Trophoblast cell (in vitro differentiated cells and primary cell): ENCODE measurements around the gene SNX20.

ENCODE experiments used
- DNase-seq, 2 donors: peaks; one replicate each; pipeline ENCODE4 v3.0.0-alpha.2; 2016
- H2AFZ ChIP-seq: 2 replicates; pipeline ENCODE4 v1.6.1; 2013; ENCODE audit warnings: low read length, moderate library complexity, mild to moderate bottlenecking; ENCODE audit not compliant: insufficient read depth, poor library complexity
- H2AK5ac ChIP-seq: 2 replicates; pipeline ENCODE4 v1.6.1; 2013; ENCODE audit warnings: mild to moderate bottlenecking, low read length
- H2BK120ac ChIP-seq: 2 replicates; pipeline ENCODE4 v1.6.1; 2013; ENCODE audit warnings: low read length, mild to moderate bottlenecking, moderate library complexity; ENCODE audit not compliant: insufficient read depth, poor library complexity
- H2BK12ac ChIP-seq: 2 replicates; pipeline ENCODE4 v1.6.1; 2013; ENCODE audit warnings: mild to moderate bottlenecking, low read length, moderate library complexity
- H2BK5ac ChIP-seq: 2 replicates; pipeline ENCODE4 v1.6.1; 2013; ENCODE audit warnings: low read length, low read depth, moderate library complexity, mild to moderate bottlenecking; ENCODE audit not compliant: poor library complexity
- H3K14ac ChIP-seq: 2 replicates; pipeline ENCODE4 v1.6.1; 2013; ENCODE audit warnings: mild to moderate bottlenecking, low read length
- H3K18ac ChIP-seq: 2 replicates; pipeline ENCODE4 v1.6.1; 2013; ENCODE audit warnings: mild to moderate bottlenecking, low read length
- H3K23ac ChIP-seq: 2 replicates; pipeline ENCODE4 v1.6.1; 2013; ENCODE audit warnings: low read length
- H3K27ac ChIP-seq: 2 replicates; pipeline ENCODE4 v1.5.1; 2013; ENCODE audit warnings: low read depth, mild to moderate bottlenecking, inconsistent platforms, low read length, moderate library complexity
- H3K27me3 ChIP-seq: 2 replicates; pipeline ENCODE4 v1.6.1; 2013; ENCODE audit warnings: inconsistent platforms, mild to moderate bottlenecking, low read length, moderate library complexity; ENCODE audit not compliant: insufficient read depth
- H3K36me3 ChIP-seq, 2 experiments: 1 replicate in 1 of 2; 2 replicates in 1 of 2; pipeline ENCODE4 v1.6.1; 2013; ENCODE audit warnings: low read length in 2 of 2, mild to moderate bottlenecking in 2 of 2, moderate library complexity in 1 of 2; ENCODE audit not compliant: insufficient read depth in 2 of 2, control insufficient read depth in 1 of 2
- H3K4ac ChIP-seq: 2 replicates; pipeline ENCODE4 v1.6.1; 2013; ENCODE audit warnings: low read depth, mild to moderate bottlenecking, low read length, moderate library complexity
- H3K4me1 ChIP-seq, 2 experiments: 1 replicate in 1 of 2; 2 replicates in 1 of 2; pipeline ENCODE4 v1.6.1; 2013; ENCODE audit warnings: low read length in 2 of 2, mild to moderate bottlenecking in 2 of 2, moderate library complexity in 1 of 2; ENCODE audit not compliant: insufficient read depth in 2 of 2, control insufficient read depth in 1 of 2
- H3K4me2 ChIP-seq: 2 replicates; pipeline ENCODE4 v1.6.1; 2013; ENCODE audit warnings: inconsistent platforms, mild to moderate bottlenecking, low read length, moderate library complexity
- H3K4me3 ChIP-seq: 2 replicates; pipeline ENCODE4 v1.5.1; 2013; ENCODE audit warnings: mild to moderate bottlenecking, low read depth, low read length, inconsistent platforms
- H3K79me1 ChIP-seq: one replicate; pipeline ENCODE4 v1.6.1; 2013; ENCODE audit warnings: low read length
- H3K79me2 ChIP-seq: 2 replicates; pipeline ENCODE4 v1.6.1; 2013; ENCODE audit warnings: low read length, mild to moderate bottlenecking; ENCODE audit not compliant: control insufficient read depth, insufficient read depth, poor library complexity
- H3K9ac ChIP-seq: 2 replicates; pipeline ENCODE4 v1.6.1; 2013; ENCODE audit warnings: mild to moderate bottlenecking, low read length
- H3K9me3 ChIP-seq: 2 replicates; pipeline ENCODE4 v1.6.1; 2013; ENCODE audit warnings: low read depth, mild to moderate bottlenecking, control low read depth, inconsistent platforms, low read length; ENCODE audit not compliant: insufficient read depth
- H4K12ac ChIP-seq: 2 replicates; pipeline ENCODE4 v1.6.1; 2013; ENCODE audit warnings: low read depth, mild to moderate bottlenecking, low read length, moderate library complexity
- H4K8ac ChIP-seq: 2 replicates; pipeline ENCODE4 v1.6.1; 2013; ENCODE audit warnings: low read depth, mild to moderate bottlenecking, low read length, moderate library complexity
- H4K91ac ChIP-seq: one replicate; pipeline ENCODE4 v1.6.1; 2013; ENCODE audit warnings: low read depth, mild to moderate bottlenecking, low read length, moderate library complexity
- WGBS: extraction: QIAGEN DNeasy Blood & Tissue Kit; methylation state at CpG from one replicate; pipeline ENCODE4 v1.1.7; 2013; ENCODE audit warnings: missing lambda C conversion rate; ENCODE audit not compliant: insufficient read length, insufficient coverage; ENCODE audit errors: extremely low coverage; 5-methylcytosine and 5-hydroxymethylcytosine counted together

Gene SNX20

GRCh38 chr16:50635505-50636392, 45.4 kb downstream of the SNX20 start:
- no peak overlapping the region for H3K27ac ChIP-seq
- H4K12ac ChIP-seq: no peak overlapping the region
- H3K4me2 ChIP-seq: no peak overlapping the region
- no CpG with 5 or more reads among the region's 17 CpGs for WGBS
- no peak overlapping the region for H2AK5ac ChIP-seq
- H4K8ac ChIP-seq: no peak overlapping the region
- H3K23ac ChIP-seq: no peak overlapping the region
- H3K9ac ChIP-seq: no peak overlapping the region
- H2AFZ ChIP-seq: no peak overlapping the region
- no peaks in the 10 kb centered on the region for H3K79me1 ChIP-seq
- no peak overlapping the region for H2BK12ac ChIP-seq
- no peaks in the 10 kb centered on the region for H3K27me3 ChIP-seq
- H3K14ac ChIP-seq: no peak overlapping the region
- no peak overlapping the region for H3K4me3 ChIP-seq
- no peak overlapping the region for H3K18ac ChIP-seq
- peaks cover 2 to 3% of the 10 kb centered on the region in 2 experiments for H3K36me3 ChIP-seq
- DNase-seq: no peak
- no peak overlapping the region for H2BK120ac ChIP-seq
- no peaks in the 10 kb centered on the region for H3K4me1 ChIP-seq
- H2BK5ac ChIP-seq: no peak overlapping the region
- H3K79me2 ChIP-seq: no peaks in the 10 kb centered on the region
- H3K9me3 ChIP-seq: no peaks in the 10 kb centered on the region
- no peak overlapping the region for H4K91ac ChIP-seq
- no peak overlapping the region for H3K4ac ChIP-seq

- Histone ChIP-seq H4K12ac (no peak overlapping the region), H3K4me2 (no peak overlapping the region), H3K4ac (no peak overlapping the region), H3K9ac (no peak overlapping the region), H2BK12ac (no peak overlapping the region), H3K4me3 (no peak overlapping the region), H2BK120ac (no peak overlapping the region), H4K91ac (no peak overlapping the region), H3K79me2 (no peaks in the 10 kb centered on the region), H3K36me3 (peaks cover 2 to 3% of the 10 kb centered on the region in 2 experiments), H3K4me1 (no peaks in the 10 kb centered on the region), H3K27me3 (no peaks in the 10 kb centered on the region), H2BK5ac (no peak overlapping the region), H3K18ac (no peak overlapping the region), H2AK5ac (no peak overlapping the region), H3K9me3 (no peaks in the 10 kb centered on the region), H3K14ac (no peak overlapping the region), H3K79me1 (no peaks in the 10 kb centered on the region), H3K23ac (no peak overlapping the region), H3K27ac (no peak overlapping the region), H4K8ac (no peak overlapping the region), H2AFZ (no peak overlapping the region)
- no peak for DNase-seq
- WGBS: no CpG with 5 or more reads among the region's 1 CpG
Measured at GRCh38 chr16:50634947-50635346, 46.2 kb downstream of the SNX20 start.

DNA sequence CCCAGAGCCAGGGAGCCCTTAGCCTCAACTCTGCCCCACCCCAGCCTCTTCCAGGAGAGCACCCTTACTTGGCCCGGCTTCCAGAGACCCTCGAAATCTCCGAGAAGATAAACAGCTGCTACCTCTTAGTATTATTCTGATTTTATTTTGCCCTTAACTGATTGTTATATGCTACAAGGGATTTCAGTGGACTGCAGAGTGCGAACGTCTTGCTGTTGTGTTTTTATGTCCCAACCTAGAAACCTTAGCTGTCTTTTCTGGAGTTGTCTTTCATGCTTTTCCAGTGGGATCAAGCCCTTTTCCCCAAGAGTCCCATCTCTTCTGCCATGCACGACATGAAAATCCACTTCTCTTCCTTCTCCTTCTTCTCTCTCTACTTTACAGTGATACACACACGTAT, 47.0 kb downstream of the SNX20 start:
- H2BK12ac ChIP-seq: no peak overlapping the region
- no peak overlapping the region for H4K91ac ChIP-seq
- no peak overlapping the region for H3K4me3 ChIP-seq
- H3K79me2 ChIP-seq: no peaks in the 10 kb centered on the region
- H2AK5ac ChIP-seq: no peak overlapping the region
- no peak overlapping the region for H2BK120ac ChIP-seq
- H3K9me3 ChIP-seq: no peaks in the 10 kb centered on the region
- DNase-seq: no peak
- H2AFZ ChIP-seq: no peak overlapping the region
- no peak overlapping the region for H3K23ac ChIP-seq
- H3K79me1 ChIP-seq: no peaks in the 10 kb centered on the region
- no peak overlapping the region for H3K9ac ChIP-seq
- H3K4ac ChIP-seq: no peak overlapping the region
- H3K4me1 ChIP-seq: no peaks in the 10 kb centered on the region
- no peaks in the 10 kb centered on the region for H3K27me3 ChIP-seq
- H4K8ac ChIP-seq: no peak overlapping the region
- no CpG with 5 or more reads among the region's 7 CpGs for WGBS
- H4K12ac ChIP-seq: no peak overlapping the region
- peaks cover 2 to 3% of the 10 kb centered on the region in 2 experiments for H3K36me3 ChIP-seq
- no peak overlapping the region for H3K14ac ChIP-seq
- no peak overlapping the region for H3K18ac ChIP-seq
- no peak overlapping the region for H3K4me2 ChIP-seq
- no peak overlapping the region for H2BK5ac ChIP-seq
- no peak overlapping the region for H3K27ac ChIP-seq

DNA sequence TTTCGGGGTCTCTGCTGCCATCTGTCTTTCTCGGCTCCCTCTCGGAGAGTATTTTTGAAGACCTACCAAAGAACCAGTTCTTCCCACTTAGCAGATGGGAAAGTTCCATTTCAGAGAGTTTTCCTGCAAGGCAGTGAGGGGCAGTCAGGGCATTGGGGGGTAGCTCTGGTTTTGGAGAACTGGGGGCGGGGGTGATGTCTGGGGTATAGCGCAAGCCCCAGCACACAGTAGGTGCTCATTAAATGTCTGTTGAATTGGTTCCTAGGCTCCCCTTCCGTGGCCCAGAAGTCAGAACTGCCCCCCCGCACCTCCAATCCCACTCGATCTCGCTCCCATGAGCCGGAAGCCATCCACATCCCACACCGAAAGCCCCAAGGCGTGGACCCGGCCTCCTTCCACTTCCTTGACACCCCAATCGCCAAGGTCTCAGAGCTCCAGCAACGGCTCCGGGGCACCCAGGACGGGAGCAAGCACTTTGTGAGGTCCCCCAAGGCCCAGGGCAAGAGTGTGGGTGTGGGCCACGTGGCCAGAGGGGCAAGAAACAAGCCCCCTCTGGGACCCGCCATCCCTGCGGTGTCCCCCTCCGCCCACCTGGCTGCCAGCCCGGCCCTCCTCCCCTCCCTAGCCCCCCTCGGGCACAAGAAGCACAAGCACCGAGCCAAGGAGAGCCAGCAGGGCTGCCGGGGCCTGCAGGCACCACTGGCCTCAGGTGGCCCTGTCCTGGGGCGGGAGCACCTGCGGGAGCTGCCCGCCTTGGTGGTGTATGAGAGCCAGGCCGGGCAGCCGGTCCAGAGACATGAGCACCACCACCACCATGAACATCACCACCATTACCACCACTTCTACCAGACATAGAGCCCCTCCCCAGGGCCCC, 47.9 kb downstream of the SNX20 start:
- Histone ChIP-seq H2AFZ (no peak overlapping the region), H3K36me3 (peaks cover 2 to 3% of the 10 kb centered on the region in 2 experiments), H3K27me3 (no peaks in the 10 kb centered on the region), H3K4me3 (no peak overlapping the region), H3K18ac (no peak overlapping the region), H3K14ac (no peak overlapping the region), H4K12ac (no peak overlapping the region), H3K23ac (no peak overlapping the region), H4K91ac (no peak overlapping the region), H2BK12ac (no peak overlapping the region), H3K4ac (no peak overlapping the region), H3K9ac (no peak overlapping the region), H3K9me3 (no peaks in the 10 kb centered on the region), H3K27ac (no peak overlapping the region), H4K8ac (no peak overlapping the region), H2AK5ac (no peak overlapping the region), H3K4me2 (no peak overlapping the region), H2BK120ac (no peak overlapping the region), H2BK5ac (no peak overlapping the region), H3K79me2 (no peaks in the 10 kb centered on the region), H3K4me1 (no peaks in the 10 kb centered on the region), H3K79me1 (no peaks in the 10 kb centered on the region)
- WGBS: no CpG with 5 or more reads among the region's 30 CpGs
- DNase-seq: no peak
